MCF 10A (cell line): ENCODE data around the gene ADISSP. TPM values are rescaled to one million over a fixed set of nuclear protein-coding genes. Genes with fewer than 3 reads are reported as not detected.

Experiments
- BruUV-seq: library from RNA; stranded (reverse); fragments of 400-500 nt; replicated peaks from 2 replicates; lab custom pipeline; 2021; lab: Mats Ljungman, UMichigan
- CTCF ChIA-PET: fragments of 300-600 bp; sonication (Branson Sonifier 250); formaldehyde crosslinking; extraction: SDS; loops from one replicate; lab custom pipeline; 2021; ENCODE audit warnings: antibody characterized with exemption, inconsistent platforms; lab: Yijun Ruan, JAX
- POLR2A ChIA-PET: fragments of 300-600, 350-650 bp; sonication (Branson Sonifier 250); formaldehyde crosslinking; extraction: SDS; loops from one replicate; lab custom pipeline; 2020; ENCODE audit warnings: antibody characterized with exemption, inconsistent platforms; lab: Yijun Ruan, JAX
- DNase-seq: peaks from one replicate; pipeline ENCODE4 v3.0.0-alpha.2; 2018; ENCODE audit not compliant: unreplicated experiment
- H3K27ac Mint-ChIP-seq: one replicate; pipeline ENCODE4 v1.8.0; 2022; ENCODE audit warnings: mild to moderate bottlenecking, low read depth, mixed read lengths; ENCODE audit not compliant: unreplicated experiment
- H3K27me3 Mint-ChIP-seq: one replicate; pipeline ENCODE4 v1.8.0; 2022; ENCODE audit warnings: mixed read lengths; ENCODE audit not compliant: insufficient read depth, unreplicated experiment
- H3K36me3 Mint-ChIP-seq: one replicate; pipeline ENCODE4 v1.8.0; 2022; ENCODE audit warnings: mild to moderate bottlenecking, moderate library complexity, mixed read lengths; ENCODE audit not compliant: insufficient read depth, unreplicated experiment
- H3K4me1 Mint-ChIP-seq: one replicate; pipeline ENCODE4 v1.8.0; 2022; ENCODE audit warnings: mixed read lengths; ENCODE audit not compliant: insufficient read depth, unreplicated experiment
- H3K4me3 Mint-ChIP-seq: one replicate; pipeline ENCODE4 v1.8.0; 2022; ENCODE audit warnings: mild to moderate bottlenecking, moderate library complexity, mixed read lengths; ENCODE audit not compliant: unreplicated experiment
- H3K9me3 Mint-ChIP-seq: one replicate; pipeline ENCODE4 v1.8.0; 2022; ENCODE audit warnings: mixed read lengths; ENCODE audit not compliant: unreplicated experiment
- CTCF ChIP-seq: fragments of 200-600 bp; IDR thresholded peaks from one replicate; pipeline ENCODE4 v1.8.0; 2022; ENCODE audit warnings: antibody characterized with exemption, mild to moderate bottlenecking; ENCODE audit not compliant: unreplicated experiment
- intact Hi-C: fragments of 100-400 bp; cut with micrococcal nuclease; formaldehyde crosslinking; loops from 2 replicates; pipeline ENCODE4 v1.14.1; 2022
- total RNA-seq: library from RNA; stranded (reverse); gene quantifications from 2 replicates; pipeline ENCODE4 v1.2.3, GENCODE V29; 2022

ADISSP gene
- total RNA-seq, 1 experiment from 2014 or later, result 58.8 TPM

- no peak overlapping the region for H3K4me3 Mint-ChIP-seq
- peaks cover 3% of the 10 kb centered on the region for H3K36me3 Mint-ChIP-seq
- no peak overlapping the region for H3K27ac Mint-ChIP-seq
- H3K4me1 Mint-ChIP-seq, result no peaks in the 10 kb centered on the region
- POLR2A ChIA-PET, result interaction anchor here (1.1 to 1.7 kb wide), 2 partner anchors 22 to 41 kb away, joined by 3 to 5 read pairs; no protein-coding TSS in a partner anchor
- DNase-seq, result peak; percentile 18
- intact Hi-C loops, result no loop called here
- CTCF ChIA-PET, result interaction anchor here (1.1 to 6.3 kb wide), 4 partner anchors 10 to 144 kb away, joined by 4 to 154 read pairs (median 8); no protein-coding TSS in a partner anchor
- H3K9me3 Mint-ChIP-seq, result no peaks in the 10 kb centered on the region
- no TSS peak for BruUV-seq
- no peaks in the 10 kb centered on the region for H3K27me3 Mint-ChIP-seq
- TF ChIP-seq CTCF, result no peak
Measured at GRCh38 chr20:3706774-3707507, 60.6 kb downstream of the ADISSP start.

- H3K27ac Mint-ChIP-seq, result no peak overlapping the region
- H3K36me3 Mint-ChIP-seq, result no peaks in the 10 kb centered on the region
- H3K4me3 Mint-ChIP-seq, result no peak overlapping the region
- no TSS peak for BruUV-seq
- ChIA-PET CTCF (interaction anchor here (1.5 to 6.3 kb wide), 3 partner anchors 9 to 47 kb away, joined by 4 to 154 read pairs (median 11); no protein-coding TSS in a partner anchor), POLR2A (interaction anchor here (0.7 to 1.7 kb wide), 2 partner anchors 21 kb away, joined by 4 to 5 read pairs; no protein-coding TSS in a partner anchor)
- intact Hi-C loops, result no loop called here
- H3K9me3 Mint-ChIP-seq, result no peaks in the 10 kb centered on the region
- no peaks in the 10 kb centered on the region for H3K27me3 Mint-ChIP-seq
- TF ChIP-seq CTCF, result no peak
- no peak for DNase-seq
- H3K4me1 Mint-ChIP-seq, result no peaks in the 10 kb centered on the region
Measured at GRCh38 chr20:3705970-3706739, 61.4 kb downstream of the ADISSP start.

GRCh38 chr20:3705491-3705969, 62.0 kb downstream of the ADISSP start:
- intact Hi-C loops, result no loop called here

More at GRCh38 chr20:3705491-3705969, 62.0 kb downstream of the ADISSP start:
- CTCF ChIA-PET, result interaction anchor here (0.7 to 6.3 kb wide), 2 partner anchors 28 to 298 kb away, joined by 5 to 154 read pairs; no protein-coding TSS in a partner anchor
- no peaks in the 10 kb centered on the region for H3K27me3 Mint-ChIP-seq
- BruUV-seq, result no TSS peak
- no peaks in the 10 kb centered on the region for H3K4me1 Mint-ChIP-seq
- TF ChIP-seq CTCF, result no peak
- H3K4me3 Mint-ChIP-seq, result no peak overlapping the region
- H3K9me3 Mint-ChIP-seq, result no peaks in the 10 kb centered on the region
- H3K27ac Mint-ChIP-seq, result no peak overlapping the region
- H3K36me3 Mint-ChIP-seq, result no peaks in the 10 kb centered on the region
- POLR2A ChIA-PET, result interaction anchor here (0.7 kb wide), 1 partner anchor 22 kb away, joined by 4 read pairs; no protein-coding TSS in a partner anchor
- no peak for DNase-seq
